K562 (cell line): ENCODE results near the gene ALX3. TPM values are rescaled to one million over a fixed set of nuclear protein-coding genes. Genes with fewer than 3 reads are reported as not detected.
A peak's percentile ranks its signal among the peaks of the same experiment; 100 is the strongest.

Source experiments
- CBX2 ChIP-seq: fragments of 200-600 bp; sonication (generic); IDR thresholded peaks from one replicate; pipeline ENCODE4 v1.6.1; 2012; ENCODE audit warnings: mild to moderate bottlenecking, low read length, inconsistent platforms; ENCODE audit not compliant: insufficient read depth, poor library complexity, severe bottlenecking
- HDAC3 ChIP-seq: fragments of 450-650 bp; IDR thresholded peaks from 2 replicates; pipeline ENCODE4 v1.6.1; 2018; ENCODE audit warnings: borderline replicate concordance, mild to moderate bottlenecking, moderate library complexity; ENCODE audit not compliant: partially characterized antibody
- IRF9 ChIP-seq: fragments of 450-650 bp; IDR thresholded peaks from 2 replicates; pipeline ENCODE4 v1.6.1; 2016; ENCODE audit warnings: missing biosample characterization, missing genetic modification characterization
- KLF10 ChIP-seq: fragments of 250-450 bp; sonication (Bioruptor Pico); IDR thresholded peaks from 2 replicates; pipeline ENCODE4 v1.6.1; 2021; ENCODE audit warnings: matching md5 sums
- MIER1 ChIP-seq: fragments of 450-650 bp; IDR thresholded peaks from 2 replicates; pipeline ENCODE4 v1.6.1; 2016; ENCODE audit warnings: antibody characterized with exemption, mild to moderate bottlenecking, low read depth
- MYBL2 ChIP-seq, 2 experiments: fragments of 450-650 bp in 1 of 2; sonication (generic) in 1 of 2; formaldehyde crosslinking in 1 of 2; IDR thresholded peaks; 2 replicates each; pipeline versions ENCODE4 v1.6.1 to v1.8.1; 2017 to 2022; ENCODE audit warnings: borderline replicate concordance in 1 of 2, inconsistent platforms in 1 of 2, low read depth in 1 of 2, mild to moderate bottlenecking in 1 of 2, missing genetic modification reagents in 1 of 2, moderate library complexity in 1 of 2
- ZNF165 ChIP-seq: fragments of 250-450 bp; sonication (Bioruptor Pico); IDR thresholded peaks from 2 replicates; pipeline ENCODE4 v1.4.0; 2020; ENCODE audit warnings: borderline replicate concordance
- ZSCAN29 ChIP-seq: fragments of 450-650 bp; IDR thresholded peaks from 2 replicates; pipeline ENCODE4 v1.6.1; 2017
- polyA plus RNA-seq, 8 experiments: library from polyadenylated mRNA; depleted of rRNA in 4 of 8; stranded (reverse) in 5 of 8; unstranded in 3 of 8; fragments of >200 nt; fragmentation: Nextera tagmentation in 2 of 8; fragmentation: Illumina TruSeq in 1 of 8; extraction: Ambion mirVana in 2 of 8; extraction: Trizol in 1 of 8; gene quantifications; 2 replicates each; pipeline versions ENCODE4 v1.2.1 to v1.2.3, GENCODE V29; 2011 to 2014; ENCODE audit warnings: inconsistent platforms in 1 of 8, missing spikeins in 1 of 8
- total RNA-seq, 7 experiments: library from RNA; depleted of rRNA in 6 of 7; stranded (reverse); fragments of >200 nt in 6 of 7; fragmentation: Illumina TruSeq in 2 of 7; extraction: Trizol in 2 of 7; gene quantifications; 2 replicates each; pipeline versions ENCODE4 v1.2.1 to v1.2.3, GENCODE V29; 2011 to 2021; ENCODE audit warnings: low replicate concordance in 1 of 7
- TF ChIP-seq, protein P1 (sequence below): fragments of 450-650 bp; IDR thresholded peaks from 2 replicates; pipeline ENCODE4 v1.6.1; 2016; ENCODE audit warnings: mild to moderate bottlenecking, moderate library complexity
- TF ChIP-seq, protein P2 (sequence below): sonication (generic); formaldehyde crosslinking; IDR thresholded peaks from 2 replicates; pipeline ENCODE4 v1.8.1; 2022; ENCODE audit warnings: missing genetic modification reagents
- TF ChIP-seq, protein P3 (sequence below): sonication (generic); formaldehyde crosslinking; IDR thresholded peaks from 2 replicates; pipeline ENCODE4 v1.8.0; 2022; ENCODE audit warnings: mild to moderate bottlenecking, missing genetic modification reagents

The ALX3 gene
- total and polyA plus RNA-seq, 9 of the 15 experiments (the other 6 are each of a cell fraction or from before 2014, with no cell fraction given): not detected

- TF ChIP-seq ZSCAN29: no peak
- TF ChIP-seq, protein P1, sequence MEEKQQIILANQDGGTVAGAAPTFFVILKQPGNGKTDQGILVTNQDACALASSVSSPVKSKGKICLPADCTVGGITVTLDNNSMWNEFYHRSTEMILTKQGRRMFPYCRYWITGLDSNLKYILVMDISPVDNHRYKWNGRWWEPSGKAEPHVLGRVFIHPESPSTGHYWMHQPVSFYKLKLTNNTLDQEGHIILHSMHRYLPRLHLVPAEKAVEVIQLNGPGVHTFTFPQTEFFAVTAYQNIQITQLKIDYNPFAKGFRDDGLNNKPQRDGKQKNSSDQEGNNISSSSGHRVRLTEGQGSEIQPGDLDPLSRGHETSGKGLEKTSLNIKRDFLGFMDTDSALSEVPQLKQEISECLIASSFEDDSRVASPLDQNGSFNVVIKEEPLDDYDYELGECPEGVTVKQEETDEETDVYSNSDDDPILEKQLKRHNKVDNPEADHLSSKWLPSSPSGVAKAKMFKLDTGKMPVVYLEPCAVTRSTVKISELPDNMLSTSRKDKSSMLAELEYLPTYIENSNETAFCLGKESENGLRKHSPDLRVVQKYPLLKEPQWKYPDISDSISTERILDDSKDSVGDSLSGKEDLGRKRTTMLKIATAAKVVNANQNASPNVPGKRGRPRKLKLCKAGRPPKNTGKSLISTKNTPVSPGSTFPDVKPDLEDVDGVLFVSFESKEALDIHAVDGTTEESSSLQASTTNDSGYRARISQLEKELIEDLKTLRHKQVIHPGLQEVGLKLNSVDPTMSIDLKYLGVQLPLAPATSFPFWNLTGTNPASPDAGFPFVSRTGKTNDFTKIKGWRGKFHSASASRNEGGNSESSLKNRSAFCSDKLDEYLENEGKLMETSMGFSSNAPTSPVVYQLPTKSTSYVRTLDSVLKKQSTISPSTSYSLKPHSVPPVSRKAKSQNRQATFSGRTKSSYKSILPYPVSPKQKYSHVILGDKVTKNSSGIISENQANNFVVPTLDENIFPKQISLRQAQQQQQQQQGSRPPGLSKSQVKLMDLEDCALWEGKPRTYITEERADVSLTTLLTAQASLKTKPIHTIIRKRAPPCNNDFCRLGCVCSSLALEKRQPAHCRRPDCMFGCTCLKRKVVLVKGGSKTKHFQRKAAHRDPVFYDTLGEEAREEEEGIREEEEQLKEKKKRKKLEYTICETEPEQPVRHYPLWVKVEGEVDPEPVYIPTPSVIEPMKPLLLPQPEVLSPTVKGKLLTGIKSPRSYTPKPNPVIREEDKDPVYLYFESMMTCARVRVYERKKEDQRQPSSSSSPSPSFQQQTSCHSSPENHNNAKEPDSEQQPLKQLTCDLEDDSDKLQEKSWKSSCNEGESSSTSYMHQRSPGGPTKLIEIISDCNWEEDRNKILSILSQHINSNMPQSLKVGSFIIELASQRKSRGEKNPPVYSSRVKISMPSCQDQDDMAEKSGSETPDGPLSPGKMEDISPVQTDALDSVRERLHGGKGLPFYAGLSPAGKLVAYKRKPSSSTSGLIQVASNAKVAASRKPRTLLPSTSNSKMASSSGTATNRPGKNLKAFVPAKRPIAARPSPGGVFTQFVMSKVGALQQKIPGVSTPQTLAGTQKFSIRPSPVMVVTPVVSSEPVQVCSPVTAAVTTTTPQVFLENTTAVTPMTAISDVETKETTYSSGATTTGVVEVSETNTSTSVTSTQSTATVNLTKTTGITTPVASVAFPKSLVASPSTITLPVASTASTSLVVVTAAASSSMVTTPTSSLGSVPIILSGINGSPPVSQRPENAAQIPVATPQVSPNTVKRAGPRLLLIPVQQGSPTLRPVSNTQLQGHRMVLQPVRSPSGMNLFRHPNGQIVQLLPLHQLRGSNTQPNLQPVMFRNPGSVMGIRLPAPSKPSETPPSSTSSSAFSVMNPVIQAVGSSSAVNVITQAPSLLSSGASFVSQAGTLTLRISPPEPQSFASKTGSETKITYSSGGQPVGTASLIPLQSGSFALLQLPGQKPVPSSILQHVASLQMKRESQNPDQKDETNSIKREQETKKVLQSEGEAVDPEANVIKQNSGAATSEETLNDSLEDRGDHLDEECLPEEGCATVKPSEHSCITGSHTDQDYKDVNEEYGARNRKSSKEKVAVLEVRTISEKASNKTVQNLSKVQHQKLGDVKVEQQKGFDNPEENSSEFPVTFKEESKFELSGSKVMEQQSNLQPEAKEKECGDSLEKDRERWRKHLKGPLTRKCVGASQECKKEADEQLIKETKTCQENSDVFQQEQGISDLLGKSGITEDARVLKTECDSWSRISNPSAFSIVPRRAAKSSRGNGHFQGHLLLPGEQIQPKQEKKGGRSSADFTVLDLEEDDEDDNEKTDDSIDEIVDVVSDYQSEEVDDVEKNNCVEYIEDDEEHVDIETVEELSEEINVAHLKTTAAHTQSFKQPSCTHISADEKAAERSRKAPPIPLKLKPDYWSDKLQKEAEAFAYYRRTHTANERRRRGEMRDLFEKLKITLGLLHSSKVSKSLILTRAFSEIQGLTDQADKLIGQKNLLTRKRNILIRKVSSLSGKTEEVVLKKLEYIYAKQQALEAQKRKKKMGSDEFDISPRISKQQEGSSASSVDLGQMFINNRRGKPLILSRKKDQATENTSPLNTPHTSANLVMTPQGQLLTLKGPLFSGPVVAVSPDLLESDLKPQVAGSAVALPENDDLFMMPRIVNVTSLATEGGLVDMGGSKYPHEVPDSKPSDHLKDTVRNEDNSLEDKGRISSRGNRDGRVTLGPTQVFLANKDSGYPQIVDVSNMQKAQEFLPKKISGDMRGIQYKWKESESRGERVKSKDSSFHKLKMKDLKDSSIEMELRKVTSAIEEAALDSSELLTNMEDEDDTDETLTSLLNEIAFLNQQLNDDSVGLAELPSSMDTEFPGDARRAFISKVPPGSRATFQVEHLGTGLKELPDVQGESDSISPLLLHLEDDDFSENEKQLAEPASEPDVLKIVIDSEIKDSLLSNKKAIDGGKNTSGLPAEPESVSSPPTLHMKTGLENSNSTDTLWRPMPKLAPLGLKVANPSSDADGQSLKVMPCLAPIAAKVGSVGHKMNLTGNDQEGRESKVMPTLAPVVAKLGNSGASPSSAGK: no peak
- TF ChIP-seq, protein P2, sequence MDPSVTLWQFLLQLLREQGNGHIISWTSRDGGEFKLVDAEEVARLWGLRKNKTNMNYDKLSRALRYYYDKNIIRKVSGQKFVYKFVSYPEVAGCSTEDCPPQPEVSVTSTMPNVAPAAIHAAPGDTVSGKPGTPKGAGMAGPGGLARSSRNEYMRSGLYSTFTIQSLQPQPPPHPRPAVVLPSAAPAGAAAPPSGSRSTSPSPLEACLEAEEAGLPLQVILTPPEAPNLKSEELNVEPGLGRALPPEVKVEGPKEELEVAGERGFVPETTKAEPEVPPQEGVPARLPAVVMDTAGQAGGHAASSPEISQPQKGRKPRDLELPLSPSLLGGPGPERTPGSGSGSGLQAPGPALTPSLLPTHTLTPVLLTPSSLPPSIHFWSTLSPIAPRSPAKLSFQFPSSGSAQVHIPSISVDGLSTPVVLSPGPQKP (CRISPR knock-in tag): no peak
- TF ChIP-seq MIER1: no peak
- no peak for TF ChIP-seq ZNF165 (CRISPR knock-in tag)
- TF ChIP-seq MYBL2 (IDR thresholded peaks at IDR 0.05; ENCODE audit: low read depth): no peak
- TF ChIP-seq MYBL2 (CRISPR knock-in tag; IDR thresholded peaks at IDR 0.05; ENCODE audit: borderline replicate concordance): no peak
- TF ChIP-seq, protein P3, sequence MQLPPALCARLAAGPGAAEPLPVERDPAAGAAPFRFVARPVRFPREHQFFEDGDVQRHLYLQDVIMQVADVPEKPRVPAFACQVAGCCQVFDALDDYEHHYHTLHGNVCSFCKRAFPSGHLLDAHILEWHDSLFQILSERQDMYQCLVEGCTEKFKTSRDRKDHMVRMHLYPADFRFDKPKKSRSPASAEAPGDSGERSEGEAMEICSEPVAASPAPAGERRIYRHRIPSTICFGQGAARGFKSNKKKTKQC: no peak
- peak; percentile 48 for TF ChIP-seq CBX2
- no peak for TF ChIP-seq IRF9 (tag)
- no peak for TF ChIP-seq HDAC3
- no peak for TF ChIP-seq KLF10 (CRISPR knock-in tag)
These were observed 12.8 kb upstream of the ALX3 start (continued) for GRCh38 chr1:110083061-110083865.
